SK-N-MC (cell line): Measurements from ENCODE around the gene RALGPS1.

Experiments used
- EZH2 ChIP-seq: fragments of 200-600 bp; sonication (generic); IDR thresholded peaks from one replicate; pipeline ENCODE4 v1.6.1; 2017; ENCODE audit warnings: antibody characterized with exemption
- FOXP2 ChIP-seq: optimal IDR thresholded peaks from 2 replicates; pipeline ENCODE3; 2011; ENCODE audit warnings: mild to moderate bottlenecking, moderate library complexity; ENCODE audit not compliant: insufficient read depth; ENCODE audit errors: extremely low read length, control extremely low read depth
- POLR2AphosphoS5 ChIP-seq: IDR thresholded peaks from 2 replicates; pipeline ENCODE4 v1.6.1; 2012; ENCODE audit warnings: mild to moderate bottlenecking, low read depth, low read length, borderline replicate concordance

- TF ChIP-seq EZH2 (no peak), POLR2AphosphoS5 (no peak), FOXP2 (no peak)
Measured at GRCh38 chr9:127050591-127051001, 136.0 kb downstream of the RALGPS1 start.
